Hematopoietic multipotent progenitor cell treated with erythropoietin and hydrocortisone succinate and interleukin-3 and kit ligand, for 8 days (in vitro differentiated cells): ENCODE measurements around the gene UBXN1.
A peak's percentile ranks its signal among the peaks of the same experiment; 100 is the strongest.

ENCODE experiments used
- DNase-seq: peaks from one replicate; pipeline ENCODE4 v3.0.0-alpha.2; 2015

The UBXN1 gene

GRCh38 chr11:62627713-62628112, 51.2 kb downstream of the UBXN1 start:
- DNase-seq, result peak; percentile 13
